AG04449 (cell line): Measurements from ENCODE around the gene ANGPTL1.
"Not testable (repeated sequence)": the region's sequence is repeated elsewhere in the genome, so short reads cannot be mapped to it uniquely, and the experiment has no call there.

ENCODE experiments used
- CTCF ChIA-PET: fragments of 350-600 bp; formaldehyde crosslinking; extraction: SDS; loops from one replicate; lab custom pipeline; 2021; ENCODE audit warnings: antibody characterized with exemption; lab: Yijun Ruan, JAX
- POLR2A ChIA-PET: fragments of 400-600, 350-600 bp; formaldehyde crosslinking; extraction: SDS; loops from one replicate; lab custom pipeline; 2020; ENCODE audit warnings: antibody characterized with exemption, inconsistent platforms; lab: Yijun Ruan, JAX
- DNase-seq: peaks from one replicate; pipeline ENCODE4 v3.0.0-alpha.2; 2010; ENCODE audit warnings: low read depth, low spot score
- H3K4me3 ChIP-seq: 2 replicates; pipeline ENCODE4 v1.5.1; 2011; ENCODE audit warnings: low read depth, mild to moderate bottlenecking, control low read depth, low read length
- TF ChIP-seq, protein P1 (sequence below): IDR thresholded peaks from one replicate; pipeline ENCODE4 v1.5.1; 2011; ENCODE audit warnings: mild to moderate bottlenecking, moderate library complexity, low read length, control low read depth, inconsistent platforms; ENCODE audit not compliant: insufficient read depth; ENCODE audit errors: missing control alignments

The ANGPTL1 gene

DNA sequence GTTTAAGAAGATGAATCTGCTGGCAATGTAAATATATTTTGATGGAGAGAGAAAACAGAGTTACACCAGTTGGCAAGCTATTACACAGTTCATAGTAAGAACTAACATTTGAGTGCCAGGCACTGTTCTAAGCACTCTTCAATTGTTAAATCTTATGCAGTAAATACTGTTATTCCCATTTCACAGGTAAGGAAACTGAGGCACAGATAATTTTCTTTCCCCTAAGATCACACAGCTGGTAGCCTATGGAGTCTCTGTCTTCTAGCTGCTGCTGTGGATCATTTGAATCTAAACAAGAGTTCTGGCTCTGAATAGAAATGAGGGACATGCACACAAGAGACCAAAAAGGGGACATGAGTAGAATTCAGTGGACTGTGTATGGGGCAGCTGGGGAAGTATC lies 8.0 kb downstream of the ANGPTL1 start:
- H3K4me3 ChIP-seq = no peak overlapping the region
- ChIA-PET POLR2A (no interaction called here), CTCF (interaction anchor here (1.5 to 1.8 kb wide), 2 partner anchors 14 to 320 kb away, joined by 4 to 7 read pairs; no protein-coding TSS in a partner anchor)
- no peak for DNase-seq
- TF ChIP-seq, protein P1, sequence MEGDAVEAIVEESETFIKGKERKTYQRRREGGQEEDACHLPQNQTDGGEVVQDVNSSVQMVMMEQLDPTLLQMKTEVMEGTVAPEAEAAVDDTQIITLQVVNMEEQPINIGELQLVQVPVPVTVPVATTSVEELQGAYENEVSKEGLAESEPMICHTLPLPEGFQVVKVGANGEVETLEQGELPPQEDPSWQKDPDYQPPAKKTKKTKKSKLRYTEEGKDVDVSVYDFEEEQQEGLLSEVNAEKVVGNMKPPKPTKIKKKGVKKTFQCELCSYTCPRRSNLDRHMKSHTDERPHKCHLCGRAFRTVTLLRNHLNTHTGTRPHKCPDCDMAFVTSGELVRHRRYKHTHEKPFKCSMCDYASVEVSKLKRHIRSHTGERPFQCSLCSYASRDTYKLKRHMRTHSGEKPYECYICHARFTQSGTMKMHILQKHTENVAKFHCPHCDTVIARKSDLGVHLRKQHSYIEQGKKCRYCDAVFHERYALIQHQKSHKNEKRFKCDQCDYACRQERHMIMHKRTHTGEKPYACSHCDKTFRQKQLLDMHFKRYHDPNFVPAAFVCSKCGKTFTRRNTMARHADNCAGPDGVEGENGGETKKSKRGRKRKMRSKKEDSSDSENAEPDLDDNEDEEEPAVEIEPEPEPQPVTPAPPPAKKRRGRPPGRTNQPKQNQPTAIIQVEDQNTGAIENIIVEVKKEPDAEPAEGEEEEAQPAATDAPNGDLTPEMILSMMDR = no peak

DNA sequence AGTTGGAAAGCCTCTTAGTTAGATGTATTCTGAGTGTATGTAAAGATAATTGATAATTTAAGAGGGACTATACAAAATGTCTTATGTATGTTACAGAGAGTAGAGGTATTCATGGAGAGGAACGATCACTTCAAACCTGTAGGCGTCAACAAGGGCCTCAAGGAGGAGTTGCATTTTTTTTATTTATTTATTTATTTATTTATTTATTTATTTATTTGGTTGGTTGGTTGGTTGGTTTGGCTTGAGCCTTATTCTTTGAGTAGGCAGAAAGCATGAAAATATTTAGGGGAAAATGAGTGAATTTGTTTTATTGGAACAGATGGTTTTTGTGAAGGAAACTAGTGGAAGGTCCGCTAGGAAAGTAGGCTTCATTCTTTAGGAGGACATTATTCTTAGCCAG lies 8.5 kb downstream of the ANGPTL1 start:
- POLR2A ChIA-PET = no interaction called here
- CTCF ChIA-PET = interaction anchor here (0.6 kb wide), 1 partner anchor 140 kb away, joined by 3 read pairs; no protein-coding TSS in a partner anchor
- TF ChIP-seq, protein P1 = no peak
- DNase-seq = no peak
- no peak overlapping the region for H3K4me3 ChIP-seq

- H3K4me3 ChIP-seq = no peak overlapping the region
- TF ChIP-seq, protein P1 = no peak
- POLR2A ChIA-PET = no interaction called here
- DNase-seq = no peak
- CTCF ChIA-PET = no interaction called here
Observed at GRCh38 chr1:178857126-178857525, 13.8 kb downstream of the ANGPTL1 start.

GRCh38 chr1:178849918-178850317 lies 21.0 kb downstream of the ANGPTL1 start:
- DNase-seq = no peak
- H3K4me3 ChIP-seq = no peak overlapping the region
- CTCF ChIA-PET = interaction anchor here (2.0 kb wide), 1 partner anchor 307 kb away, joined by 5 read pairs; no protein-coding TSS in a partner anchor
- TF ChIP-seq, protein P1 = no peak
- POLR2A ChIA-PET = no interaction called here

- ChIA-PET CTCF (interaction anchor here (1.5 kb wide), 1 partner anchor 311 kb away, joined by 4 read pairs; no protein-coding TSS in a partner anchor), POLR2A (interaction anchor here (0.6 kb wide), 1 partner anchor 309 kb away, joined by 6 read pairs; no protein-coding TSS in a partner anchor)
- not testable (repeated sequence) for H3K4me3 ChIP-seq, DNase-seq
Observed at GRCh38 chr1:178847919-178848318, 23.0 kb downstream of the ANGPTL1 start.

- H3K4me3 ChIP-seq = no peak overlapping the region
- DNase-seq = peak; percentile 38
- ChIA-PET POLR2A (interaction anchor here (0.6 kb wide), 1 partner anchor 308 kb away, joined by 6 read pairs; no protein-coding TSS in a partner anchor), CTCF (interaction anchor here (0.6 kb wide), 1 partner anchor 155 kb away, joined by 3 read pairs; no protein-coding TSS in a partner anchor)
- TF ChIP-seq, protein P1 = no peak
Observed at GRCh38 chr1:178847396-178847849, 23.5 kb downstream of the ANGPTL1 start.

GRCh38 chr1:178846306-178846705 lies 24.6 kb downstream of the ANGPTL1 start:
- no peak overlapping the region for H3K4me3 ChIP-seq
- TF ChIP-seq, protein P1 = no peak
- POLR2A ChIA-PET = no interaction called here
- CTCF ChIA-PET = no interaction called here
- DNase-seq = no peak
